Coronary artery (tissue), 2 donors: Measurements from ENCODE around the gene DSP.

Experiments
- DNase-seq: peaks from one replicate; pipeline ENCODE4 v3.0.0-alpha.2; 2017; ENCODE audit warnings: low spot score
- H3K27ac ChIP-seq, 2 donors: fragments of 200-600 bp; sonication (generic); one replicate each; pipeline ENCODE4 v1.5.1; 2016 to 2019
- H3K4me3 ChIP-seq: fragments of 200-600 bp; sonication (generic); 2 replicates; pipeline ENCODE4 v1.5.1; 2016; ENCODE audit warnings: mild to moderate bottlenecking, moderate library complexity
- CTCF ChIP-seq: fragments of 200-600 bp; sonication (generic); IDR thresholded peaks from one replicate; pipeline ENCODE4 v1.5.1; 2019; ENCODE audit warnings: antibody characterized with exemption

The DSP gene

GRCh38 chr6:7542874-7543624, 1.6 kb downstream of the DSP start:
- H3K4me3 ChIP-seq: peak overlapping the region; percentile 77
- no peak overlapping the region for H3K27ac ChIP-seq
- DNase-seq: no peak
- no peak for TF ChIP-seq CTCF

- no peak for DNase-seq
- TF ChIP-seq CTCF: no peak
- Histone ChIP-seq H3K4me3 (no peak overlapping the region), H3K27ac (no peak overlapping the region)
Observed at GRCh38 chr6:7543789-7544424, 2.4 kb downstream of the DSP start.

GRCh38 chr6:7544597-7544996, 3.1 kb downstream of the DSP start:
- Histone ChIP-seq H3K27ac (no peak overlapping the region), H3K4me3 (no peak overlapping the region)
- no peak for TF ChIP-seq CTCF
- DNase-seq: no peak

- H3K4me3 ChIP-seq: no peak overlapping the region
- DNase-seq: no peak
- H3K27ac ChIP-seq: no peak overlapping the region
Observed at GRCh38 chr6:7545316-7546019, 4.0 kb downstream of the DSP start.

GRCh38 chr6:7546020-7546369, 4.5 kb downstream of the DSP start:
- Histone ChIP-seq H3K27ac (no peak overlapping the region), H3K4me3 (no peak overlapping the region)
- TF ChIP-seq CTCF: no peak
- DNase-seq: no peak

More at GRCh38 chr6:7545316-7546019, 4.0 kb downstream of the DSP start:
- no peak for TF ChIP-seq CTCF

- TF ChIP-seq CTCF: no peak
- H3K27ac ChIP-seq: no peak overlapping the region
- DNase-seq: no peak
- H3K4me3 ChIP-seq: no peak overlapping the region
Observed at GRCh38 chr6:7546383-7546782, 4.9 kb downstream of the DSP start.

GRCh38 chr6:7546896-7547295, 5.4 kb downstream of the DSP start:
- Histone ChIP-seq H3K4me3 (no peak overlapping the region), H3K27ac (no peak overlapping the region)
- DNase-seq: no peak
- no peak for TF ChIP-seq CTCF
